Smooth muscle cell (in vitro differentiated cells): ENCODE measurements around the gene ANO2. TPM values are rescaled to one million over a fixed set of nuclear protein-coding genes. Genes with fewer than 3 reads are reported as not detected.

Experiments
- DNase-seq: peaks from one replicate; lab custom pipeline; 2025; ENCODE audit not compliant: unreplicated experiment; lab: John Stamatoyannopoulos, UW
- H2AFZ ChIP-seq: fragments of 200-600 bp; sonication (generic); 2 replicates; pipeline ENCODE4 v1.6.0; 2016; ENCODE audit warnings: antibody characterized with exemption, low read depth, mild to moderate bottlenecking
- H3F3A ChIP-seq: fragments of 200-600 bp; sonication (generic); 2 replicates; pipeline ENCODE4 v1.6.0; 2017; ENCODE audit warnings: antibody characterized with exemption, low read depth
- H3K27ac ChIP-seq: fragments of 200-600 bp; sonication (generic); 2 replicates; pipeline ENCODE4 v1.5.1; 2016; ENCODE audit warnings: low read depth, mild to moderate bottlenecking
- H3K27me3 ChIP-seq: fragments of 200-600 bp; sonication (generic); 2 replicates; pipeline ENCODE4 v1.6.1; 2016; ENCODE audit warnings: low read depth, mild to moderate bottlenecking
- H3K36me3 ChIP-seq: fragments of 200-600 bp; sonication (generic); 2 replicates; pipeline ENCODE4 v1.5.1; 2016; ENCODE audit warnings: low read depth
- H3K4me1 ChIP-seq: fragments of 200-600 bp; sonication (generic); 2 replicates; pipeline ENCODE4 v1.5.1; 2016; ENCODE audit warnings: low read depth
- H3K4me2 ChIP-seq: fragments of 200-600 bp; sonication (generic); 2 replicates; pipeline ENCODE4 v1.6.0; 2016; ENCODE audit warnings: mild to moderate bottlenecking
- H3K4me3 ChIP-seq: fragments of 200-600 bp; sonication (generic); 2 replicates; pipeline ENCODE4 v1.5.1; 2016; ENCODE audit warnings: mild to moderate bottlenecking
- H3K79me2 ChIP-seq: fragments of 200-600 bp; sonication (generic); 2 replicates; pipeline ENCODE4 v1.6.0; 2016; ENCODE audit warnings: low read depth, mild to moderate bottlenecking
- H3K9ac ChIP-seq: fragments of 200-600 bp; sonication (generic); 2 replicates; pipeline ENCODE4 v1.6.0; 2016; ENCODE audit warnings: low read depth
- H3K9me3 ChIP-seq: fragments of 200-600 bp; sonication (generic); replicated peaks from 2 replicates; pipeline ENCODE4 v1.5.1; 2016; ENCODE audit warnings: low read depth
- H4K20me1 ChIP-seq: fragments of 200-600 bp; sonication (generic); 2 replicates; pipeline ENCODE4 v1.6.0; 2016; ENCODE audit warnings: low read depth
- WGBS: methylation state at CpG from one replicate; pipeline ENCODE4 v1.1.7; 2016; ENCODE audit warnings: low lambda C conversion rate; 5-methylcytosine and 5-hydroxymethylcytosine counted together
- polyA plus RNA-seq: library from polyadenylated mRNA; unstranded; fragments of >200 nt; fragmentation: Nextera tagmentation; extraction: Ambion mirVana; gene quantifications from 2 replicates; pipeline ENCODE4 v1.2.1, GENCODE V29; 2016
- total RNA-seq: library from RNA; depleted of rRNA; stranded (reverse); fragments of >200 nt; gene quantifications from 2 replicates; pipeline ENCODE4 v1.2.3, GENCODE V29; 2014
- TF ChIP-seq, protein P1 (sequence below): fragments of 200-600 bp; sonication (generic); IDR thresholded peaks from 2 replicates; pipeline ENCODE4 v1.5.1; 2017; ENCODE audit warnings: borderline replicate concordance, mild to moderate bottlenecking, antibody characterized with exemption; ENCODE audit not compliant: insufficient read depth, poor library complexity, severe bottlenecking

Gene ANO2
- total and polyA plus RNA-seq, 2 experiments from 2014 or later: 0.18 TPM; not detected in 1

DNA sequence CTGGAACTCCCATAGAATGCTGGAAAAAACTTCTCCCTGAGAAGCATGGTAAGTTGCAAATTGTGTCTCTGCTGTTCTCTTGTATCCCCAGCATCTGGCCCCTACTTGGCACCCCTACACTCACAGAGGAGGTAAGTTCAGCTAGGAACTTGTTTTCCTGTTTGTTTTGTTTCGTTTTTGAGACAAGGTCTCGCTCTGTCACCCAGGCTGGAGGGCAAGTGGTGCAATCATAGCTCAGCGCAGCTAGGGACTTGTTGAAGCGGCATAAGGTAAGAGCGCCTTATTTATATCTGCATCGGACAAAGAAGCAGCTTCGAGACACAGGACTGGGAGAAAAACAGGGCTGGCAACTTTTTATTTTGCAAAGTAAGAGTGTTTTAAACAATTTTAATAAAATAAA, 18.5 kb upstream of the ANO2 start:
- H4K20me1 ChIP-seq: no peaks in the 10 kb centered on the region
- no peaks in the 10 kb centered on the region for H3F3A ChIP-seq
- no peaks in the 10 kb centered on the region for H3K79me2 ChIP-seq
- H3K4me2 ChIP-seq: no peak overlapping the region
- H3K36me3 ChIP-seq: no peaks in the 10 kb centered on the region
- H3K9me3 ChIP-seq: no peaks in the 10 kb centered on the region
- H3K9ac ChIP-seq: no peak overlapping the region
- DNase-seq: no peak
- no peaks in the 10 kb centered on the region for H3K4me1 ChIP-seq
- 91% methylated on average over 7 of the region's 7 CpGs for WGBS
- no peak overlapping the region for H3K4me3 ChIP-seq
- TF ChIP-seq, protein P1, sequence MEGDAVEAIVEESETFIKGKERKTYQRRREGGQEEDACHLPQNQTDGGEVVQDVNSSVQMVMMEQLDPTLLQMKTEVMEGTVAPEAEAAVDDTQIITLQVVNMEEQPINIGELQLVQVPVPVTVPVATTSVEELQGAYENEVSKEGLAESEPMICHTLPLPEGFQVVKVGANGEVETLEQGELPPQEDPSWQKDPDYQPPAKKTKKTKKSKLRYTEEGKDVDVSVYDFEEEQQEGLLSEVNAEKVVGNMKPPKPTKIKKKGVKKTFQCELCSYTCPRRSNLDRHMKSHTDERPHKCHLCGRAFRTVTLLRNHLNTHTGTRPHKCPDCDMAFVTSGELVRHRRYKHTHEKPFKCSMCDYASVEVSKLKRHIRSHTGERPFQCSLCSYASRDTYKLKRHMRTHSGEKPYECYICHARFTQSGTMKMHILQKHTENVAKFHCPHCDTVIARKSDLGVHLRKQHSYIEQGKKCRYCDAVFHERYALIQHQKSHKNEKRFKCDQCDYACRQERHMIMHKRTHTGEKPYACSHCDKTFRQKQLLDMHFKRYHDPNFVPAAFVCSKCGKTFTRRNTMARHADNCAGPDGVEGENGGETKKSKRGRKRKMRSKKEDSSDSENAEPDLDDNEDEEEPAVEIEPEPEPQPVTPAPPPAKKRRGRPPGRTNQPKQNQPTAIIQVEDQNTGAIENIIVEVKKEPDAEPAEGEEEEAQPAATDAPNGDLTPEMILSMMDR: no peak
- peaks cover 5% of the 10 kb centered on the region for H3K27me3 ChIP-seq
- H2AFZ ChIP-seq: no peak overlapping the region
- H3K27ac ChIP-seq: no peak overlapping the region

DNA sequence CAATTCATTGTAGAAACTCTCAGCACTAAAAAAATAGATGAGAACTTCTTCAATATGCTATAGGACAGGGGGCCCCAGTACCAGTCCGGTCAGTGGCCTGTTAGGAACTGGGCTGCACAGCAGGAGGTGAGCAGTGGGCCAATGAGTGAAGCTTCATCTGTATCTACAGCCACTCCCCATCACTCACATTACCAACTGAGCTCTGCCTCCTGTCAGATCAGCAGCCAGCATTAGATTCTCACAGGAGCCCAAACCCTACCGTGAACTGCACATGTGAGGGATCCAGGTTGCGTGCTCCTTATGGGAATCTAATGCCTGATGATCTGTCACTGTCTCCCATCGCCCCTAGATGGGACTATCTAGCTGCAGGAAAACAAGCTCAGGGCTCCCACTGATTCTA, 15.7 kb upstream of the ANO2 start:
- no peaks in the 10 kb centered on the region for H3K9me3 ChIP-seq
- no peaks in the 10 kb centered on the region for H3K4me1 ChIP-seq
- H3F3A ChIP-seq: no peaks in the 10 kb centered on the region
- no peaks in the 10 kb centered on the region for H3K79me2 ChIP-seq
- no peak overlapping the region for H3K27ac ChIP-seq
- 76% methylated on average over 4 of the region's 4 CpGs for WGBS
- no peak overlapping the region for H2AFZ ChIP-seq
- no peaks in the 10 kb centered on the region for H4K20me1 ChIP-seq
- H3K36me3 ChIP-seq: no peaks in the 10 kb centered on the region
- no peak overlapping the region for H3K4me3 ChIP-seq
- no peak for DNase-seq
- H3K4me2 ChIP-seq: no peak overlapping the region
- H3K9ac ChIP-seq: no peak overlapping the region
- peaks cover 5% of the 10 kb centered on the region for H3K27me3 ChIP-seq
- TF ChIP-seq, protein P1: no peak

DNA sequence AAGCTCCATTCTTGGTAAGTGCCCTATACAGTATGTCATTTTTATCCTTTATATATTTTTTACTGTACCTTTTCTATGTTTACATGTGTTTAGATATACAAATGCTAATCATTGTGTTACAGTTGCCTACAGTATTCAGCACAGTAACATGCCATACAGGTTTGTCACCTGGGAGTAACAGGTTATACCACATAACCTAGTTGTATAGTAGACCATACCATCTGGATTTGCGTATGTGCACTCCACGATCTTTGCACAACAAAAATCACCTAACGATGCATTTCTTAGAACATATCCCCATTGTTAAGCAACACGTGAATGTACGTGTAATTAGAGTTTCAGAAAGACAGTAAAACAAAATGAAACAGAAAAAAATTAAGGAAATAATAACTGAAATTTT, 11.9 kb upstream of the ANO2 start:
- no peaks in the 10 kb centered on the region for H3K79me2 ChIP-seq
- H3K4me3 ChIP-seq: no peak overlapping the region
- WGBS: 78% methylated on average over 5 of the region's 5 CpGs
- H3K9me3 ChIP-seq: no peaks in the 10 kb centered on the region
- no peak overlapping the region for H3K9ac ChIP-seq
- H2AFZ ChIP-seq: no peak overlapping the region
- H3F3A ChIP-seq: no peaks in the 10 kb centered on the region
- H3K4me1 ChIP-seq: no peaks in the 10 kb centered on the region
- H4K20me1 ChIP-seq: no peaks in the 10 kb centered on the region
- no peak overlapping the region for H3K27ac ChIP-seq
- no peaks in the 10 kb centered on the region for H3K36me3 ChIP-seq
- H3K27me3 ChIP-seq: no peaks in the 10 kb centered on the region
- no peak overlapping the region for H3K4me2 ChIP-seq
- no peak for DNase-seq
- TF ChIP-seq, protein P1: no peak

DNA sequence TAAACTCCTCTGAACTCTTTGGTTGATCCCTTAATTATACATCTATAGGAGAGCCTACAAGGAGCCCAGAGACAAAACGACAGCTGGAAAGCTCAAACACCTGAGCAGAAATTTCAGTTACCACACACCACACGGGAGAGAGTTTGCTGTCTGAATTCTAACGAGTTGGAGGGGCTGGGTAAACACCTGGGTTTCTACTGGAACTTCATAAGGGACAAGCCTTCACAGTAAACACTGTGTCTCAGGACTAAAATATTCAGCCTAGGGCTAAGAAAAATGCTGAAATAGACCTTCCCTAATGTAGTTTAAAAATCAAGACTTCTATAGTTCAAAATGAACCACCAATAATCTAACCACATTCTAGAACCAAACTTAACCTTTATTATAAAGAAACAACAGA, 9.6 kb upstream of the ANO2 start:
- no peaks in the 10 kb centered on the region for H3K9me3 ChIP-seq
- 38% methylated on average over 3 of the region's 3 CpGs for WGBS
- H4K20me1 ChIP-seq: no peaks in the 10 kb centered on the region
- H3K9ac ChIP-seq: no peak overlapping the region
- no peak overlapping the region for H3K4me2 ChIP-seq
- H3K4me1 ChIP-seq: no peaks in the 10 kb centered on the region
- H3K27ac ChIP-seq: no peak overlapping the region
- no peak overlapping the region for H2AFZ ChIP-seq
- no peaks in the 10 kb centered on the region for H3F3A ChIP-seq
- TF ChIP-seq, protein P1: no peak
- H3K79me2 ChIP-seq: no peaks in the 10 kb centered on the region
- no peaks in the 10 kb centered on the region for H3K36me3 ChIP-seq
- peaks cover 11% of the 10 kb centered on the region for H3K27me3 ChIP-seq
- no peak for DNase-seq
- H3K4me3 ChIP-seq: no peak overlapping the region
